KG1 (cell line): ENCODE data around the gene PHF19.
A peak's percentile ranks its signal among the peaks of the same experiment; 100 is the strongest.

ENCODE experiments used
- DNase-seq: peaks from one replicate; lab custom pipeline; 2025; lab: John Stamatoyannopoulos, UW

PHF19 gene

DNA sequence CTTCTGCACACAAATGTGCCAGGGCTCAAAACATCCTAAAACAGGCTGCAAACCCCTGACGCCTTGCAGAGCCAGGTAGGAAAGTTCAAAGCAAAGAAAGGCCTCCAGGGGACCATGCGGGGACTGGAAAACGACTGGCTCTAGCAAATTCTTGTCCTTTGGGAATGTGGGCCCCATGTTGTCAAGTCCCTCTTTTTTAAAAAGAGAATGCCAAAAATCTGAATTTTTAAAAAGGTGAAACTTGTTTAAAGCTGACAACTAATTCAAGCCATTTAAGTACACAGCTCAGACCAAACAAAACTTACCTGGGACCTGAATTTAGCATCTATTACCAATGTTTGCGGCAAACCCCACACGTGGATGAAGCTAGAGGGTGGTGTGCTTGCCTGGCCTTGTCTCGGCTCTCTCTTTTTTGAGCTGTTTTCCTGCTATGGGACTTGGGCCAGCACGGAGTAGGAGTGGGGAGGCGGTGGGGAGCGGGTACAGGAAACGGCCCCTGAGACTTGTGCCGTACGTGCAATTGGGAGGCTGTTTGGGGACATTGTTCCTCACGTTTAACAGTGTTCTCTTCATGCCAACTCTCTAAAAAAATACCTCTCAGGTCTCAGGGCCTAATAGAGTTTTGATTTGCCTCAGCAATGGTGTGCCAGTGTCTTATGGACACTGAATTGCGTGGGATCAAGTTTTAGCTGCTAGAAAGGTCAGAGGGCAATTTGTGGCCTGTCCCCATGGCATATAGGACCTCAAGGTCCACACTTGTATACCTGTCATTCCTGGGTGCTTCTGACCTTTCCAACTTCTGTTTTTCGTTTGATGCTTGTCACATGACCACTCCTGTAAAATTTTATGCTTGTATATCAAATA is 15.1 kb upstream of the PHF19 start:
- DNase-seq: no peak

DNA sequence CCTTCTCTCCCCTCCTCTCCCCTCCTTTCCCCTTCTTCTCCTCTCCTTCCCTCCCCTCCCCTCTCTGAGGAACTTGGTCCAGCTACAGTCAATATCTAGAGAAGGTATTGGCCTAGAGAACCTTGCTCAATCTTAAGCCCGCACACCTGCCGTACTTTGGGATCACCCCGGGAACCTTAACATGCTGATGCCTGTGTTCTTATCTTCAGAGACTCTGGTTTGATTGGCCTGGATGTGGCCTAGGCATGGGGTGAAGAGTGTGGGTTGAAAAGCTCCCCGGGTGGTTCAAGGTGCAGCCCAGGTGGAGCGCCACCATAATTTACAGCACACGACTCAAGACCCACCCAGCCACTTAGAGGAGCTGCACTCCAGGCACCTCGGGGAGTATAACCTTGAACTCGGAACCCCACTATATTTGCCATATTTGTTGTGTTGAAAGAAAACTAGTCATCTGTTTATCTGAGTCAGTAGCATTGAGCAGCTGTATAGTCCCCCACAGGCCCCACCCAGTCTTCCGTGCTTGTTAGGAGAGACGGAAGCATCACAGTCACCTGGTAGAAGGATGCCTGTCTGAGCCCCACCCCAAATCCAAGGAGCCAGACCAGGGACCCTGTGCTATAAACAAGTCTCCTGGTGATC is 14.4 kb upstream of the PHF19 start:
- DNase-seq: no peak

DNA sequence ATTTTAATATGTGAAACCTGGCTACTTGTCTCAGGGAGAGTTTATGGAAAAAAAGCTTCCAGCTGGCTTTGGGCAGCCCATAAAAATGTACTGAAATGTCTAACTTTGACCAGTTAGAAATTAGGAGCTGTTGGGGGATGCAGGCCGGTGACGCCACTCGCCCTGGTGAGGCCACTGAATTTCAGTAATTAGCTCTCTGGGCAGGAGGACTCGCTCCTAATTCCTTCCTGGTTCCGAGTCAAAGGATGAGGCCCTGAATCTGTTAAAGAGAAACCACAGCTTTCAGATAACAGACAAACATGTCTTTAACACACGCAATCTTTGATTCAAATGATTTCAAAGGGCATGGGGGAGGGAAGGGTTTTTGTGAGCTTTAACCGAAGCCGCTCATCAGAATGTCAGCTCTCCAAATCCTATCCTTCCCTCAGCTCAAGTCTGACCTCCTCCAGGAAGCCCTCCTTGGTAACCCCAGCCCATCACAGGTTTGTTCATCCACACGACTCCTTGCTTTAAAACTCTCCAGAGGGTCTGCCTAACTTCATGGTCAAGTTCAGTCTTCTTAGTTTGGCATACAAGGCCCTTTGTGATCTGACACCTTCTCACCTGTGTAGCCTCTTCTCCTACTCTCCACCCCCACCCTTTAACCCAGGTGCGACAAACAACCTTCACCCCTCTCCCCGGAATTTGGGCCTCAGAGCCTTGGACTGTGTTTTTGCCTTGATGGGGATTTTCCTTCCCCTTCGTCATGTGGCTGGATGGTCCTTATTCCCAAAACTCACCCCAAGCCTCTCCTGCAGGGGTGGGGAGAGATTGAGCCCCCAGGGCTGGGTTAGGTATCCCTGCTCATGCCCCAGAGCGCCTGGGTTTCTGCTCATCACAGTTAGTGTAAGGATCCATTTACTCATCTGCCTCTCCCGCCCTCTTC is 13.6 kb upstream of the PHF19 start:
- DNase-seq: no peak

DNA sequence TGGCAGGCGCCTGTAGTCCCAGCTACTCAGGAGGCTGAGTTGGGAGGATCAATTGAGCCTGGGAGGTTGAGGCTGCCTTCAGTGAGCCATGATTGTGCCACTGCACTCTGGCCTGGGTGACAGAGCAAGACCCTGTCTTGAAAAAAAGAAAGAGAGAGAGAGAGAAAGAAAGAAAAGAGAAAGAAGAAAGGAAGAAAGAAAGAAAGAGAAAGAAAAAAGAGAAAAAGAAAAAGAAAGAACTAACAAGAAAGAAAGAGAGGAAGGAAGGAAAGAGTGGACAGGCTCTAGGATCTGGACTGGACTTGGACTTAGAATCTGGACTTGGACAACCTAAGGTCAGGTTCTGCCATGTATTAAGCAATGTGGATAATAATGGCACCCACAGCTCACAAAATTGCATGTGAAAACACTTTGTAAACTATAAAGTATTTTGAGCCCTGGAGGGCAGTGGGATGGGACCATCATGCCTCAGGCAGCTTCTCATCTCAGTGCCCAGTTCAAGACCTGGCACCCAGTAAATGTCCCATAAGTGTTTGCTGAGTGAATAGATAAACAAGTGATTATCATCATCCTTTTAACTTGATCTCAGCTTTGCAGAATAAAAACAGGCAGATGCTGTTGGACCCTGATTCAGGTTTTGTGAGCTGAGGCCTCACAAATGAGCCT is 12.8 kb upstream of the PHF19 start:
- DNase-seq: no peak

DNA sequence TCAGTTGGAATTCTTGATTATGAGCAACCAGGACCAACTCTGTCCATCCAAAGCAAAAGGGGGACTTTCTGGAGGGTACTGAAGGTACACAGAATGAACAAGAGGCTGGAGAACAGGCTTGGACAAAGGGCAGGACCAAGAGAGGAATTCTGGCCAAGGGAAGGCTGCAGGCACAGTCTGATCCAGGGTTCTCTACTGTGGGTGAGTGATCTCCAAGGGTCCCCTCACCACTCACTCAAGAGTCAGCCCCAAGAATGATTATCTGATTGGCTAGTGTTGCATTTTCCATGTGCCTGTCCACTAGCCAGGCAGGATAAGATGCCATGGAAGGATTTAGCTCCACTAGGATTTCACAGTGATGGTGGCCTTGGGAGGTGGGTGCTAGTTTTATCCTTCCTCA is 11.6 kb upstream of the PHF19 start:
- no peak for DNase-seq

DNA sequence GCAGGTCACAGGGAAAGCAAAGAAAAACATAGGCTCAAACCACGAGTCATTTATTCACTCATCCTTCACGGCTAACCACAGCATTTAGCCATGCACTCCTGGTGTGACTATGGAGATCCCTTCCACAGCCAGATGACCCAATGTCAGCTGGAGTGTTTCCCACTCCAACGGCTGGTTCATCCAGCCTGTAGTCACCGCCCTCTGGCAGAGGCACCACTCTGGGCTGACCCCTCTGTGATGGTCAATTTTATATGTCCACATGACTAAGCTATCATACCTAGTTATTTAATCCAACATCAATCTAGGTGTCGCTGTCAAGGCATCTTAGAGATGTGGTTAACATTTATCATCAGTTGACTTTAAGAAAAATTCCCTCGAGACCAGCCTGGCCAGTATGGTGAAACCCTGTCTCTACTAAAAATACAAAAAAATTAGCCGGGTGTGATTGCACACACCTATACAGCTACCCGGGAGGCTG is 9.5 kb upstream of the PHF19 start:
- no peak for DNase-seq

DNA sequence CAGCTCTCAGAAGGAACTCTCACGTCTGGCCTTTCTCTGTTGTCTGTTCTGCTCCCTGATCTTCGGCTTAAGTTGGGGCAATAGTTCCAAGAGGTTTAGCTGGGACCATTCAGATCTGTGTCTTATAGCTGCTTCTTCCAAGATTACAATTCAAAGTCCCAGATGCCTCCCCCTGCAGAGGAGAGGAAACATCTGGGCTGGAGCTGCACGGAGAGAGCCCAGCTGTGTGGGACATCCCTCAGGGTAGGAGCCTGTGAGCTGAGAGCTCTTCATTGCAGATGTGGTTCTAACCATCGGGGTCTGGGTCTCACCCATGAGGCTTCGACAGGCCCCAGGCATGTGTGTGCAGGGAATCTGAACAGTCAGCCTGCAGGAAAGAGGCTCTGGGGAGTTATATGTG is 9.0 kb upstream of the PHF19 start:
- no peak for DNase-seq

DNA sequence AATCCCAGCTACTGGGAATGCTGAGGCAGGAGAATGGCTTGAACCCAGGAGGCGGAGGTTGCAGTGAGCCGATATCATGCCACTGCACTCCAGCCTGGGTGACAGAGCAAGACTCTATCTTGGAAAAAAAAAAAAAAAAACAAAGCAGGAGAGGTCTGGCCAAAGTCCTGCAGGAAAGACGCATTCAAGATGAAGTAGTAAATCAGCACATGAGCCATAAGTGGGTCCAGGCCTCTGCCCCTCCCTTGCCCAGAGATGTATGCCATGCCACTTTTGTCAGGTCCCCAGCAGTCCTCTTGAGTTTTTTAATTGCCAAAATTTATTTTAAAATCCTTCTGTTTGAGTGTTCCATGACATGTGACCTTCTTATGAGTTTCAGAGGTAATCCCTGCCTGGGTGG is 8.5 kb upstream of the PHF19 start:
- no peak for DNase-seq

DNA sequence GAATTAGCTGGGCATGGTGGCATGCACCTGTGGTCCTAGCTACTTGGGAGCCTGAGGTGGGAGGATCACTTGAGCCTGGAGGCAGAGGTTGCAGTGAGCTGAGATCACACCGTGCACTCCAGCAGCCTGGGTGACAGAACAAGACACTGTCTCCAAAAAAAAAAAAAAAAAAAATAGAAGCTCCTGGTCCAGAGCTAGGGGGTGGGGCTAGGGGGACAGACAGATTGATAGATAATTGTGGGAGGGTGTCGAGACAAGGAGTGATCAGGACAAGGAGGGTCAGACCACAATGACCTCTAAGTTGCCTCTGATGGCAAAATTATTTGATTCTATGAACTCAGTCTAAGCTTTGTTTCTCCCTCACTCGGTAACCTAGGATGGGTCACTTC is 6.6 kb upstream of the PHF19 start:
- no peak for DNase-seq

DNA sequence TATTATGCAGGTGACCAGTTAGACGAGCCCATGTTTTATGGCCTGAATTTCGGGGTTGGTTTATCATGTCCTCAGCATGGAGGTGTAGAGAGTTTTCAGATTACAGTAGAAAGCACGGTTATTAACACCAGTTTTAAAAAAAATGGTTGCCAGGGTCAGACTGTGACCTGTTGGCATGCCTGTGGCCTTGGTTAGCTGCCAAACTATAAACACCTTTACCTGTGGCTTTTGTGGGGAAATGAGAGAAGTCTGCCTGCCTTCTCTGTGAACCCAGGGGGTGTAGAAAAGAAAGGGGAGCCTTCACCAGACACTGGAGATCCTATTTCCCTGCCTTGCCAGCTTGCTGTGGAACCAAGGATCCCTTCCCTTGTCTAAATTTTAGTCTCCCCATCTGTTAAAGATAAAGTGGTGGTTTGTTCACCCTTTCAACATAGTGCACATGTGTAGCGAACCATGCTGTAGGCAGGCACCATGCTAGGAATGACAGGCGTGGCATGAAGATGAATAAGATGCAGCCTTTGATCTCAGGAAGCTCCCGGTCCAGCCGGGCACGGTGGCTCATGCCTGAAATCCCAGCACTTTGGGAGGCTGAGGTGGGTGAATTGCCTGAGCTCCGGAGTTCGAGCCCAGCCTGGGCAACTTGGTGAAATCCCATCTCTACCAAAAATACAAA is 6.1 kb upstream of the PHF19 start:
- no peak for DNase-seq

DNA sequence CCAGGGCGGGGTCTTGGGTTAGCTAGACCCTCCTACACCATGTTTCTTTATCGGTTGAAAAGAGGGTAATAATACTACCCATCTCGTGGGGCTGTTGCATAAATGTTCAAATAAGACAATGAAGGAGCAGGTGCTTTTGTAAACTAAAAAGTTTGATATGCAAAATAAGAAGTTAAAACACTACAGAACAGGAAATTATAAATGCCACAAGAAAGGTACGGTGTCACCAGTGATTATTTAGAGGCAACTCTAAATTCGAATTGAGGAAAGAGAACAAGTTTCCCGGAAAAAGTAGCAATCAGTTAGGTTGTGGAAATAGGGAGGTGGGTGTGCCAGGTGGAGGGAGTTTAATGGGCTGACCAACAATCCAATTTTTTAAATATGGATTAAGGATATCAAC is 2.5 kb upstream of the PHF19 start:
- DNase-seq: no peak

DNA sequence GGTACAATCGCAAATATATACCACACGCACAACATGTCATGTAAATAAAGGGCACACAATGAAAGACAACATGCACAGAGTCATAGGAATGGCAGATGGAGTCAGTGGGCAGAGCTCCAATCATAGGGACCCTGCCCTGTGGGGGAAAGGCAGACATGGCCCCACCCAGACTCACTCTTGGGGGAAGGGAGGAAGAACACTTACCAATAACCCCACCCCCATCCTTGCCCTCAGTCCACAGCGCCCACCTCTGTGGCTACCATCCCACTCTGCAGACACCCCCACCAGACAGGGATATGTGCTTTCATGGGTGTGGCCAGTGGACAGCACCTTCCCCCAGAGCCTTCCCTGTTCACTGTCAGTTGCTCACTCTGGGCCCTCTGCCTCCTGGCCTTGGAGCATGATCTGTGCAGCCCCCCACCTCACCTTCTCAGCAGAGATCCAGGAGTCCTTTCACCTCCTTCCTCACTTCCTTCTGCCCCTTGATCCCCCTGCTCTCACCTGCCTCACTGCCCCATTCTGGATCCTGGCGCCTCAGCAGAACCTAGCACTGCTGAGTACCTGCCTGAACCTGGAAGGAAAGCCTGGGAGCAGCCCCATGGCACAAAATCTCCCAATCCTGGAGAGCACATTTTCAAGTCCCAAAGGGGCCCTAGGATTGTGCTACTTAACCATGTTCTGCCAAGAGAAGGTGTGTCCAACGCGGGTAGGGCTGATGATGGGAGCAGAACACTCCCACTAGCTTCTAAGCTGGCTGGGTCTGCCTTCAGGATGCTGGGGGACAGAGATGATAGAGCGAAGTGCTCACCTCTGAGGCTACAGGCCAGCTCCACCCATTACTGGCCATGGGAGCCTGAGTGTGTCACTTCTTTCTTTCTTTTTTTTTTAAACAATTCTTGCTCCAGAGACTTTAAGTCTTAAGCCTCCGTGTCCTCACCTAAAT is 1.5 kb upstream of the PHF19 start:
- DNase-seq: no peak

DNA sequence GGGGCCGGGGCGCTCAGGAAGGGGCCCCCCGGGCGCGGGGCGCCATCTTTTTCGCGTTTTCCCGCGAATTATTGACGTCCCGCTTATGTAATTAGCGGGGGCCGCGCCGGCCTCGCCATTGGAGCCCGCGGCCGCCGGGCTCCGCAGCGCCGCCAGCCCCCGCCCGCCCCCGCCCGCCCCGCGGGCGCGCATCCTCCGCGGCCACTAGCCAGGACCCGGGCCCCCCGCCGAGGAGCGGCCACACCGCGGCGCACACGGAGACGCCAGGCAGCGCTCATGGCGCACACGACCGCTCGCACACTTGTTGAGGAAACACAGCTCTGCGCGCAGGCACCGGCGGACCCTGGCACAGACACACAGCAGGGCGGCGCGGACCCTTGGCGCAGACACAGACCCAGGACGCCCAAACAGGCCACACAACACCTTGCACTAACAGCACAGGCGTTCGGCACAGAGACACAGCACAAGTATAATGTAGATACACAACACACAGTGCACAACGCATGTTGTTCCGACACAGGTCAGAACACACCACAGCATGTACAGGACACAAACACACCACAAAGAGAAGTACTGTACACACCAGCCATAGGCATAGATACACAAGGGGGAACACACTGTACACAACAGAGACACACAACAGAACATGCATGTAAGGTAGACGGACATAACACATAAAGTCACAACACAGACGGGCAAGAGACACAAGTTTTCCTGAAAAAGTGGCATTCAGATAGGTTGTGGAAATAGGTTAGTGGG is 467 bp upstream of the PHF19 start:
- DNase-seq: peak; percentile 78

DNA sequence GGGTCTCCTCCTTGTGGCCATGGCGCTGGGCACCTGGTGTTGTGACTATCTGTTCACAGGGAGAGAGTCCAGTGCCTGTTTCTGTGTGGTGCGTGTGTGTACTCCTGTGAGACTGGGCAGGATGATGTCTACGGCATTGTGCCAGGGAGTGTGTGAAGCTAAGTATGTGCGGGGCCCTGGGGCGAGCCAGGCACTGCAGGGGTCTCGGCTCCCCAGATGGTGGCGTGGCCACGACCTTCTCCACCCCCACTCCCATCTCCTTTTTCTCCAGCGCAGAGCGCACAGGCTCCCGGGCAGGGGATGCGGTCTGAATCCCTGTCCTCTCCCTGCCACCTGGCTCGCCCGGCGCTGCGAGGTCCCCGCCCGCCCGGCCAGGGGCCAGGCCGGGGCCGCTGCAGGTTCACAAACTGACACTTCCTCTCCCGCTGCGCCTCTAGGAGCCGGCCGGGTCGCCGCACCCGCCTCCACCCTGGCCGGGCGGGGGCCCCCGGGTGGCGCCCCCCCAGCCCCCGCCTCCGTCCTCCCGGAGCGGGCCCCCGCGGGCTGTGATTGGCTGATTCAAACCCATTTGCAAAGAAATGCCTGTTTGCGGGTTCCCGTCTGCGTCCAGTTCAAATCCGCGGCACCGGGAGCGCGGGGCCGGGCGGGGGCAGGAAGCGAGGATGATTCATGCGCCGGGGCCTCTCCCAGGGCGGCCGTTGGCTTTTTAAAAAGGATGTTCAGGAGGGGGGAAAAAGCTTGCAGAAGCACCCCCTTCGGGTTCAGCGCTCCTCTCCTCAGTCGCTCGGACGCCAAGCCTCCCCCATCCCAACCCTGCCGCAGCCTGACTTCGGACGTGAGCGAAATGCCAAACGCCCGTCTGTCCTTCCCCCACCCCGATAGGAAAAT is 790 bp downstream of the PHF19 start:
- peak; percentile 84 for DNase-seq

DNA sequence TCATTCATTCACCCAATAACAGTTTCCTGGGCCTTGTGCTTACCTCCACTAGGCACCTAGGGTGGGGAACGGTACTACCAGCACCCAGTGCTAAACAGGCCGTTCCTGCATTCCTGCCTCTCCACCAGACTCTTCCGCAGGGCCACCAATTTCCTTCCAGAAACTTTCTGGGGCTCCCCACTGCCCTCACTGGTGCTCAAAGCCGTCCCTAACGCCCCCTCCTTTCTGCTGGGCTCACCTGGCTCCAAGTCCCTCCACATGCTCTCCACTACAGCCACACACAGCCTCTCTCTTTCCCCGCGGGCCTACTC is 1.4 kb downstream of the PHF19 start:
- DNase-seq: no peak

DNA sequence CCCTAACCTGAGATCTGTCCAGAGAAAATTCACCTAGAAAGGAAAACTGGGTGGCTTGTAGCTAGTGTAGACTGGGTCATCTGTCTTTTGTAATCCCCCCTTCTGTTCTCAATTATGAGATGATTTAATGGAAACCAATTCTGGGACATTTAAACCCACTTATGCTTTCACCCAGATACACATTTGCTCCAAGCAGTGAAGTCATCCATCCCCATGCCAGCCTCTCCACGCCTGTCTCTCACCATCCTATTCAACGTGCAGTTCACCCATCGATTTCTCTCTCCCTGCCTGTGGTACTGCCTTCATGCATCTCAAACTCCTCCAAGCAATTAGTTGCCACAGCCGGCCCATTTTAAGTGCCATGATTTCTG is 1.8 kb downstream of the PHF19 start:
- no peak for DNase-seq

DNA sequence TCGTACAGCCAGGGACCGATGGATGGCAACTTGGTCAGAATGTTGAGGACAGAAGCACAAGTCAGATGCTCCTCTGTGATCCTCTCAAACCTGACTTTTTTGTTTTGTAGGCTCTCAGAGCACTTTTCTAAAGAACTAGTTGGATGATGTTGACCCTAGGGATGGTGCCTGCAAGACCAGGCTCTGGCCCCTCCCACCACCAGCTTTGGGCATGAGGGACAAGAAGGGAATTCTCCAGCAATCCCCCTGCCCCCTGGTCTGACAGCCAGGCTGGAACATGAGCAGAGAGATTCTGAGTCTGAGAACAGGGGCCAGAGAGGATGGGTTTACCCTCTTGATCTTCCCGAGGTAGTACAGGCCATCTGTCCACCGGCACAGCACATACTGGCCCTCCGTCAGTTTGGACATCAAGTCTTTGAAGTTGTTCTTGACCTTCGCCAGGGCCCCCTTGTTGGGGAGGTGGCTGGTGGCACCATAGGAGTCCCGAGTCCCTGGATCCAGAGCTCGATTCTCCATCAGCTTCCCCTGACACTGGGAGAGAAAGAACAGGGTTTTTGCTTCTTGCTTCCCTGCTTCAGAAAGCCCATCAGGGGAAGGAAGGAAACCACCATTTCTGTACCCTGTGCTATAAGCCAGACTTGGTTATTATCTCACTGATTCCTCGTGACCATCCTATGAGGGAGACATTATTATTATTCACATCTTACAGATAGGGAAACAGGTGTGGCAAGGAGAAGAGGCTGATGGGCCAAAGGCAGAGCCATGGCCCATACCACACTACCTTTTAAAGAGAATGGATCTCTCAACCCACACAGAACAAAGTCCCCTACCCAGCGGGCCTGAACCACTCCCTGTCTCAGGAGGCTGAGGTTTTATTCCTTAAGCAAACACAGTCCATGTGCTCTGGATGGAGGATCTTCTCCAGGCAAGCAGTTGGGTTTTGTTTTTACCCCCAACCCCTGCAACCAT is 2.5 kb downstream of the PHF19 start:
- no peak for DNase-seq

DNA sequence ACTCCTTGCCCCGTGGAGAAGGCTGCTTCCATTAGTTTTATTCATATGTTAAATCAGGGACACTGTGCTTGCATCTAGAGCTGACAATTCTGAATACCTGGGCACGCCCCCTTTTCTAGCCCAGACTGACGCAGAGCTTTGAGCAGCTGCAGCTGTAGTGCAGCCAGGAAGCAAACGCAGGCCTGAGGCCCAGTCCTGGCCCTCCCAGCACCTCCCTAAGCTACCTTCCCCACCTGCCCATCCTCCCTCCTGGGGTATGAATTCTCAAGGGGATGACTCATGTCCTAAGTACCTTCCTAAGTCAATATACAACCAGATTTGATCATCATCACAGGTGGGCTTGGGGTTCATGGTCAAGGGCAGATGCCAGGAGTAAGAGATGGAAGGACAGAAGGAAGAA is 3.5 kb downstream of the PHF19 start:
- DNase-seq: no peak
